HCT116 (cell line): ENCODE data around the gene PCDHGA1. TPM values are rescaled to one million over a fixed set of nuclear protein-coding genes. Genes with fewer than 3 reads are reported as not detected.

Source experiments
- ATAC-seq: fragments of 200-7000 bp; cut with Tn5 transposase; 2 replicates; pipeline ENCODE4 v1.9.1; 2020; ENCODE audit warnings: mild to moderate bottlenecking, moderate library complexity
- BruUV-seq: library from RNA; stranded (reverse); fragments of 400-500 nt; replicated peaks from 2 replicates; lab custom pipeline; 2021; lab: Mats Ljungman, UMichigan
- CTCF ChIA-PET: fragments of 300-600 bp; sonication (Branson Sonifier 250); formaldehyde crosslinking; loops from one replicate; lab custom pipeline; 2021; ENCODE audit warnings: antibody characterized with exemption; lab: Charles Lee
- POLR2A ChIA-PET: fragments of 300-600, 350-600 bp; sonication (Branson Sonifier 250); formaldehyde crosslinking; loops from one replicate; lab custom pipeline; 2021; ENCODE audit warnings: antibody characterized with exemption; lab: Charles Lee
- RAD21 ChIA-PET, 2 experiments: fragments of 300-600 bp; sonication (Branson Sonifier 250); formaldehyde crosslinking; loops; one replicate each; lab custom pipeline; 2023; ENCODE audit warnings: low total read pairs in 2 of 2; ENCODE audit not compliant: uncharacterized antibody in 2 of 2, unreplicated experiment in 2 of 2, low non-redundant PET in 1 of 2; lab: Charles Lee
- DNase-seq: peaks from one replicate; pipeline ENCODE4 v3.0.0-alpha.2; 2010; ENCODE audit warnings: low read depth, low spot score
- H2AFZ ChIP-seq: fragments of 200-600 bp; shearing (Covaris generic), sonication (generic); 2 replicates; pipeline ENCODE4 v1.6.1; 2017; ENCODE audit warnings: low read depth, mixed run types, mixed read lengths, antibody characterized with exemption, low read length; ENCODE audit not compliant: poor library complexity, severe bottlenecking
- H3K27ac ChIP-seq: 2 replicates; pipeline ENCODE4 v1.5.1; 2012; ENCODE audit warnings: low read depth, low read length
- H3K27me3 ChIP-seq: fragments of 200-600 bp; sonication (generic); 2 replicates; pipeline ENCODE4 v1.6.1; 2016; ENCODE audit warnings: mixed run types, low read length, mixed read lengths; ENCODE audit not compliant: insufficient read depth
- H3K36me3 ChIP-seq, 2 experiments: fragments of 200-500 bp in 1 of 2; fragments of 200-600 bp in 1 of 2; sonication (Bioruptor generic) in 1 of 2; sonication (generic) in 1 of 2; 2 replicates each; pipeline versions ENCODE4 v1.5.1 to v1.6.1; 2014 to 2016; ENCODE audit warnings: low read length in 2 of 2, inconsistent platforms in 1 of 2, mixed read lengths in 1 of 2, mixed run types in 1 of 2; ENCODE audit not compliant: insufficient read depth in 2 of 2, control insufficient read depth in 1 of 2
- H3K4me1 ChIP-seq, 2 experiments: fragments of 200-600 bp in 1 of 2; sonication (generic) in 1 of 2; 2 replicates each; pipeline versions ENCODE4 v1.5.1 to v1.6.1; 2012 to 2017; ENCODE audit warnings: low read length in 2 of 2, inconsistent platforms in 1 of 2, mild to moderate bottlenecking in 1 of 2, mixed read lengths in 1 of 2, mixed run types in 1 of 2, moderate library complexity in 1 of 2; ENCODE audit not compliant: insufficient read depth in 2 of 2, control insufficient read depth in 1 of 2
- H3K4me2 ChIP-seq: fragments of 200-600 bp; sonication (generic); 2 replicates; pipeline ENCODE4 v1.6.1; 2017; ENCODE audit warnings: mixed run types, low read length, mixed read lengths
- H3K4me3 ChIP-seq, 2 experiments: fragments of 200-600 bp in 1 of 2; sonication (generic) in 1 of 2; replicated peaks in 1 of 2; 2 replicates each; pipeline ENCODE4 v1.5.1; 2011 to 2016; ENCODE audit warnings: low read length in 2 of 2, control low read depth in 1 of 2, low read depth in 1 of 2, mild to moderate bottlenecking in 1 of 2, mixed read lengths in 1 of 2, mixed run types in 1 of 2
- H3K79me2 ChIP-seq: fragments of 200-600 bp; sonication (generic); 2 replicates; pipeline ENCODE4 v1.6.1; 2017; ENCODE audit warnings: mild to moderate bottlenecking, mixed run types, low read length, moderate library complexity, mixed read lengths; ENCODE audit not compliant: insufficient read depth
- H3K9ac ChIP-seq: fragments of 200-600 bp; sonication (generic); 2 replicates; pipeline ENCODE4 v1.6.1; 2016; ENCODE audit warnings: low read length, mixed read lengths
- H3K9me2 ChIP-seq: fragments of 200-600 bp; sonication (generic), shearing (Covaris generic); 2 replicates; pipeline ENCODE4 v1.6.1; 2017; ENCODE audit warnings: mixed run types, mild to moderate bottlenecking, moderate library complexity; ENCODE audit not compliant: insufficient read depth
- H3K9me3 ChIP-seq, 2 experiments: fragments of 200-500 bp in 1 of 2; fragments of 200-600 bp in 1 of 2; sonication (Bioruptor generic) in 1 of 2; sonication (generic) in 1 of 2; 2 replicates each; pipeline ENCODE4 v1.6.1; 2014 to 2017; ENCODE audit warnings: low read length in 2 of 2, mixed read lengths in 2 of 2, inconsistent platforms in 1 of 2, low read depth in 1 of 2, mild to moderate bottlenecking in 1 of 2, mixed run types in 1 of 2, moderate library complexity in 1 of 2; ENCODE audit not compliant: control insufficient read depth in 1 of 2, insufficient read depth in 1 of 2
- H4K20me1 ChIP-seq: fragments of 200-600 bp; sonication (generic), shearing (Covaris generic); 2 replicates; pipeline ENCODE4 v1.6.1; 2017; ENCODE audit warnings: mixed run types, mild to moderate bottlenecking, moderate library complexity; ENCODE audit not compliant: insufficient read depth
- CBX3 ChIP-seq: IDR thresholded peaks from 2 replicates; pipeline ENCODE4 v1.6.1; 2012; ENCODE audit warnings: low read depth
- CEBPB ChIP-seq: IDR thresholded peaks from 2 replicates; pipeline ENCODE4 v1.6.1; 2012; ENCODE audit warnings: low read depth
- EGR1 ChIP-seq: IDR thresholded peaks from 2 replicates; pipeline ENCODE4 v1.6.1; 2012; ENCODE audit warnings: low read depth
- ELF1 ChIP-seq: IDR thresholded peaks from 2 replicates; pipeline ENCODE4 v1.6.1; 2012; ENCODE audit warnings: low read depth, borderline replicate concordance
- EZH2 ChIP-seq: fragments of 200-600 bp; sonication (generic); IDR thresholded peaks from 2 replicates; pipeline ENCODE4 v1.6.1; 2017; ENCODE audit warnings: antibody characterized with exemption, mixed run types
- FOSL1 ChIP-seq: IDR thresholded peaks from 2 replicates; pipeline ENCODE4 v1.6.1; 2012; ENCODE audit warnings: low read depth
- JUND ChIP-seq: IDR thresholded peaks from 2 replicates; pipeline ENCODE4 v1.6.1; 2012
- POLR2A ChIP-seq: IDR thresholded peaks from 2 replicates; pipeline ENCODE4 v1.7.0; 2011; ENCODE audit warnings: borderline replicate concordance; ENCODE audit not compliant: insufficient read depth, insufficient read length; ENCODE audit errors: extremely low read depth
- POLR2AphosphoS5 ChIP-seq: IDR thresholded peaks from 2 replicates; pipeline ENCODE4 v1.6.1; 2011; ENCODE audit warnings: mild to moderate bottlenecking, low read depth, low read length, moderate library complexity
- RAD21 ChIP-seq: IDR thresholded peaks from 2 replicates; pipeline ENCODE4 v1.6.1; 2012; ENCODE audit warnings: low read depth, mild to moderate bottlenecking
- SIN3A ChIP-seq: IDR thresholded peaks from 2 replicates; pipeline ENCODE4 v1.6.1; 2012; ENCODE audit warnings: low read depth
- SRF ChIP-seq: IDR thresholded peaks from 2 replicates; pipeline ENCODE4 v1.6.1; 2012; ENCODE audit warnings: low read depth
- TCF7L2 ChIP-seq: IDR thresholded peaks from 2 replicates; pipeline ENCODE4 v1.7.0; 2011; ENCODE audit warnings: borderline replicate concordance, inconsistent platforms; ENCODE audit not compliant: insufficient read depth, insufficient read length; ENCODE audit errors: extremely low read depth
- YY1 ChIP-seq: IDR thresholded peaks from 2 replicates; pipeline ENCODE4 v1.6.1; 2011; ENCODE audit warnings: low read length, low read depth, moderate library complexity, mild to moderate bottlenecking; ENCODE audit not compliant: insufficient replicate concordance; ENCODE audit errors: extremely low read depth
- ZNF274 ChIP-seq: fragments of 200-500 bp; sonication (Bioruptor generic); IDR thresholded peaks from 2 replicates; pipeline ENCODE4 v1.6.1; 2014; ENCODE audit warnings: mild to moderate bottlenecking, low read depth, low read length, inconsistent platforms
- intact Hi-C: fragments of 100-400 bp; cut with micrococcal nuclease; formaldehyde crosslinking; loops from 2 replicates; pipeline ENCODE4 v1.10.0; 2022
- total RNA-seq: library from RNA; stranded (reverse); gene quantifications from one replicate; pipeline ENCODE4 v1.2.1, GENCODE V29; 2021; ENCODE audit not compliant: unreplicated experiment
- TF ChIP-seq, protein P1 (sequence below): IDR thresholded peaks from 2 replicates; pipeline ENCODE4 v1.6.1; 2012

Gene PCDHGA1
- total RNA-seq, 1 experiment from 2014 or later = 0.05 TPM

DNA sequence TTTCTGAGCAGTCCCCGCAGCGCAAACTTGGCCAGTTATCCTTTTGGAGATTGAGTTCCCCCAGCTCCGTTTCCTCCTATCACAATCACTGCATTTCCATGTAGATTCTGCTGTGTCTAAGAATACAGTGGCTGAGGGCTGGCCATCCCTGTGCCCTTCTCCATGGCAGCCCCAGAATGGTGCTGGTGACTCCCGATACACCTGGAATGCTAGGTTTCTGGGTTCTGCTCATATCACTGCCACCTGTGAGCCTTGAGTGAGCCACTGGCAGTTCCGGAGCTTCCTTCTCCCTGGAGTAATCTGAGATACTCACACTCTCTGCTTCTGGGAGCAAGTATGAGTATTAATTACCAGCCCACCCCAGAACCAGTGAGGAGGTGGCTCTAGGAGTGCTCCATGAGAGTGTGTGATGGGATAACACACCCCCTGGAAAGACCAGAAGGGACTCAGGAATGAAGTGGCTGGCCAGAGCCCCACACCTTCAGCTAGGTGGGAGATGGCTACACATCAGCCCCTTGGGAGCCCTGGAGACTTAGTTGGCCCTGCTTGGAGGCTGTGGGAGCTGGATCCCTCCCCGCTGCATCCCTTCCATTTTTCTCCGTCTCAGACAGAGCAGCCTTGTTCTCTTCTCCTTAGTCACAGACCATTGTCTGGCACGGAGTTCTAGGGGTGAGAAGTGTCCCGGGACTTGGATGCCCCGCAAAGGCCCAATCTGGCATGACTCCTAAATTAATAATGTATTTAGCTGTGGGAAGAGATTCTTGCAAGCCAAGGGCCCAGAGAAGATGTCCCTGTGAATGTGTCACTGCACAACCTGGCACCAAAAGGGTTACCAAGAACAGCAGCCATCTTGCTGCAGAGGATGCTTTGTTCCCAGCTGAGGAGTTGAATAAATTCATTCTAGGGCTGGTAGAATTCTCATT, 163.4 kb downstream of the PCDHGA1 start (continued):
- TF ChIP-seq EGR1 = no peak
- TF ChIP-seq ELF1 = no peak
- no peak for TF ChIP-seq EZH2
- no peak for TF ChIP-seq POLR2A
- TF ChIP-seq POLR2AphosphoS5 = no peak
- no peak for TF ChIP-seq YY1
- no peak for TF ChIP-seq SIN3A
- TF ChIP-seq TCF7L2 = no peak

- Histone ChIP-seq H3K4me3 (no peak overlapping the region), H3K27me3 (no peaks in the 10 kb centered on the region), H3K4me2 (no peak overlapping the region), H2AFZ (no peak overlapping the region), H3K9ac (no peak overlapping the region), H3K36me3 (no peaks in the 10 kb centered on the region), H3K4me1 (no peaks in the 10 kb centered on the region), H3K9me2 (no peaks in the 10 kb centered on the region), H4K20me1 (no peaks in the 10 kb centered on the region), H3K27ac (no peak overlapping the region), H3K79me2 (no peaks in the 10 kb centered on the region), H3K9me3 (no peaks in the 10 kb centered on the region)
- intact Hi-C loops = no loop called here
- CTCF ChIA-PET = no interaction called here
- TF ChIP-seq, protein P1, sequence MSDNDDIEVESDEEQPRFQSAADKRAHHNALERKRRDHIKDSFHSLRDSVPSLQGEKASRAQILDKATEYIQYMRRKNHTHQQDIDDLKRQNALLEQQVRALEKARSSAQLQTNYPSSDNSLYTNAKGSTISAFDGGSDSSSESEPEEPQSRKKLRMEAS = no peak
- TF ChIP-seq CEBPB (no peak), SIN3A (no peak), JUND (no peak), TCF7L2 (no peak), CBX3 (no peak), EZH2 (no peak), RAD21 (no peak), POLR2A (no peak), FOSL1 (no peak), ZNF274 (no peak), SRF (no peak), EGR1 (no peak), ELF1 (no peak)
- no peak for ATAC-seq
- BruUV-seq = no TSS peak
- no peak for DNase-seq
- RAD21 ChIA-PET = no interaction called here
- POLR2A ChIA-PET = no interaction called here
Measured at GRCh38 chr5:141494761-141495452, 164.6 kb downstream of the PCDHGA1 start.
